ENCODE results near the gene ASAP2. TPM values are rescaled to one million over a fixed set of nuclear protein-coding genes. Genes with fewer than 3 reads are reported as not detected.

The ASAP2 gene
- polyA plus RNA-seq, 1 donor (not counting 4 experiments of a cell fraction or from before 2014, with no cell fraction given): 54.2 TPM

GRCh38 chr2:9229470-9229820 lies 22.8 kb downstream of the ASAP2 start:
- Histone ChIP-seq H3K27ac (ENCODE audit: control insufficient read depth, insufficient read depth, low read length) (no peak overlapping the region), H3K9me1 (ENCODE audit: control insufficient read depth, extremely low read depth, insufficient read depth, low read length) (peaks cover 6% of the 10 kb centered on the region), H3K27me3 (ENCODE audit: control insufficient read depth, extremely low read depth, insufficient read depth, low read length) (no peaks in the 10 kb centered on the region), H3K4me3 (ENCODE audit: control insufficient read depth in 2 of 3, extremely low read depth in 1 of 3, insufficient read depth in 2 of 3, low read depth in 1 of 3, low read length in 3 of 3) (no peak overlapping the region), H4K20me1 (ENCODE audit: control insufficient read depth, extremely low read depth, insufficient read depth, low read length) (no peaks in the 10 kb centered on the region), H3K9me3 (ENCODE audit: control insufficient read depth, low read depth, low read length) (no peaks in the 10 kb centered on the region), H3K4me1 (ENCODE audit: control insufficient read depth, extremely low read depth, insufficient read depth, low read length) (peaks cover 68% of the 10 kb centered on the region), H3K9ac (ENCODE audit: control insufficient read depth, extremely low read depth, insufficient read depth, low read length) (no peak overlapping the region), H3K79me2 (ENCODE audit: control insufficient read depth, insufficient read depth, low read length) (peaks cover 93% of the 10 kb centered on the region), H3K4me2 (ENCODE audit: control insufficient read depth, extremely low read depth, insufficient read depth, low read depth, low read length) (no peak overlapping the region), H3K36me3 (ENCODE audit: control insufficient read depth in 2 of 2, extremely low read depth in 1 of 2, insufficient read depth in 2 of 2, low read length in 2 of 2) (peaks cover 0 to 15% of the 10 kb centered on the region in 2 experiments), H2AFZ (ENCODE audit: control insufficient read depth, low read length) (no peak overlapping the region)
- DNase-seq (ENCODE audit: low read depth, low spot score) (no peak), FAIRE-seq (no peak)
- dilution Hi-C loops (cut with MboI; ENCODE audit: extremely low pct_ligation_motif_present, low sequenced_read_pairs): no loop called here
- TF ChIP-seq CTCF (optimal IDR thresholded peaks at IDR 0.05 in 1 of 3, IDR thresholded peaks at IDR 0.05 in 1 of 3, conservative IDR thresholded peaks at IDR 0.05 in 1 of 3; ENCODE audit: extremely low read depth in 1 of 3, insufficient read depth in 2 of 3, low read length in 3 of 3) (no peak), EZH2 (IDR thresholded peaks at IDR 0.05; ENCODE audit: low read length) (no peak)

- Histone ChIP-seq H2AFZ (ENCODE audit: control insufficient read depth, low read length) (no peak overlapping the region), H3K27me3 (ENCODE audit: control insufficient read depth, extremely low read depth, insufficient read depth, low read length) (no peaks in the 10 kb centered on the region), H3K79me2 (ENCODE audit: control insufficient read depth, insufficient read depth, low read length) (peaks cover 85% of the 10 kb centered on the region), H3K36me3 (ENCODE audit: control insufficient read depth in 2 of 2, extremely low read depth in 1 of 2, insufficient read depth in 2 of 2, low read length in 2 of 2) (peaks cover 0 to 8% of the 10 kb centered on the region in 2 experiments), H3K27ac (ENCODE audit: control insufficient read depth, insufficient read depth, low read length) (peak overlapping the region; percentile 56), H3K4me2 (ENCODE audit: control insufficient read depth, extremely low read depth, insufficient read depth, low read depth, low read length) (peak overlapping the region; percentile 69), H3K4me3 (ENCODE audit: control insufficient read depth in 2 of 3, extremely low read depth in 1 of 3, insufficient read depth in 2 of 3, low read depth in 1 of 3, low read length in 3 of 3) (no peak overlapping the region), H3K9me1 (ENCODE audit: control insufficient read depth, extremely low read depth, insufficient read depth, low read length) (peaks cover 6% of the 10 kb centered on the region), H3K9ac (ENCODE audit: control insufficient read depth, extremely low read depth, insufficient read depth, low read length) (no peak overlapping the region), H3K4me1 (ENCODE audit: control insufficient read depth, extremely low read depth, insufficient read depth, low read length) (peaks cover 75% of the 10 kb centered on the region), H4K20me1 (ENCODE audit: control insufficient read depth, extremely low read depth, insufficient read depth, low read length) (no peaks in the 10 kb centered on the region), H3K9me3 (ENCODE audit: control insufficient read depth, low read depth, low read length) (no peaks in the 10 kb centered on the region)
- TF ChIP-seq CTCF (optimal IDR thresholded peaks at IDR 0.05 in 1 of 3, IDR thresholded peaks at IDR 0.05 in 1 of 3, conservative IDR thresholded peaks at IDR 0.05 in 1 of 3; ENCODE audit: extremely low read depth in 1 of 3, insufficient read depth in 2 of 3, low read length in 3 of 3) (no peak), EZH2 (IDR thresholded peaks at IDR 0.05; ENCODE audit: low read length) (no peak)
- FAIRE-seq (no peak), DNase-seq (ENCODE audit: low read depth, low spot score) (no peak)
- dilution Hi-C loops (cut with MboI; ENCODE audit: extremely low pct_ligation_motif_present, low sequenced_read_pairs): no loop called here
Observed at GRCh38 chr2:9230051-9230802, 23.6 kb downstream of the ASAP2 start.
